Thyroid gland (tissue), 4 donors: Measurements from ENCODE around the gene DENND1B. TPM values are rescaled to one million over a fixed set of nuclear protein-coding genes. Genes with fewer than 3 reads are reported as not detected.

ENCODE experiments used
- DNase-seq, 2 donors: peaks; one replicate each; pipeline ENCODE4 v3.0.0-alpha.2; 2019
- H3K27ac ChIP-seq, 3 donors: fragments of 200-600 bp; sonication (generic); 1 replicate in 2 of 3; 2 replicates in 1 of 3; pipeline ENCODE4 v1.5.1; 2016 to 2019; ENCODE audit warnings: mild to moderate bottlenecking in 1 of 3, moderate library complexity in 1 of 3
- H3K27me3 ChIP-seq: fragments of 200-600 bp; sonication (generic); one replicate; pipeline ENCODE4 v1.5.1; 2019
- H3K36me3 ChIP-seq, 2 donors: fragments of 200-600 bp; sonication (generic); one replicate each; pipeline ENCODE4 v1.5.1; 2016 to 2019
- H3K4me1 ChIP-seq, 2 donors: fragments of 200-600 bp; sonication (generic); one replicate each; pipeline ENCODE4 v1.5.1; 2017 to 2019
- H3K4me3 ChIP-seq, 3 donors: fragments of 200-600 bp; sonication (generic); replicated peaks in 1 of 3; 1 replicate in 2 of 3; 2 replicates in 1 of 3; pipeline ENCODE4 v1.5.1; 2016; ENCODE audit warnings: mild to moderate bottlenecking in 1 of 3
- H3K9me3 ChIP-seq: fragments of 200-600 bp; sonication (generic); one replicate; pipeline ENCODE4 v1.5.1; 2017
- CTCF ChIP-seq, 6 experiments: fragments of 200-600 bp in 3 of 6; fragments of 450-650 bp in 3 of 6; sonication (generic) in 3 of 6; IDR thresholded peaks; one replicate each; pipeline ENCODE4 v1.5.1; 2016 to 2019; ENCODE audit warnings: antibody characterized with exemption in 6 of 6, mild to moderate bottlenecking in 2 of 6, inconsistent platforms in 1 of 6, moderate library complexity in 1 of 6
- POLR2A ChIP-seq, 2 donors: fragments of 450-650 bp; IDR thresholded peaks; one replicate each; pipeline ENCODE4 v1.6.1; 2017; ENCODE audit warnings: antibody characterized with exemption in 2 of 2, mild to moderate bottlenecking in 2 of 2, moderate library complexity in 1 of 2
- WGBS, 2 donors: methylation state at CpG; one replicate each; pipeline ENCODE4 v1.1.5; 2017; 5-methylcytosine and 5-hydroxymethylcytosine counted together
- intact Hi-C: fragments of 100-400 bp; cut with DNase I; formaldehyde crosslinking; loops from one replicate; pipeline ENCODE4 v1.15.1; 2023
- total RNA-seq, 4 donors: library from RNA; depleted of rRNA; stranded (reverse); fragments of >200 nt; gene quantifications; one replicate each; pipeline ENCODE4 v1.2.3, GENCODE V29; 2016

Gene DENND1B
- total RNA-seq, 4 donors from 2014 or later, result 17.5 to 32.3 (median 27.8) TPM

GRCh38 chr1:197683895-197684553 is 91.3 kb downstream of the DENND1B start:
- no peaks in the 10 kb centered on the region for H3K9me3 ChIP-seq
- no peaks in the 10 kb centered on the region for H3K27me3 ChIP-seq
- intact Hi-C loops, result no loop called here
- no peak overlapping the region for H3K27ac ChIP-seq
- WGBS, 2 donors, result 85% methylated on average over 6 of the region's 6 CpGs
- no peaks in the 10 kb centered on the region for H3K4me1 ChIP-seq
- TF ChIP-seq POLR2A (IDR thresholded peaks at IDR 0.05), result no peak
- H3K36me3 ChIP-seq, result no peaks in the 10 kb centered on the region
- no peak overlapping the region for H3K4me3 ChIP-seq
- no peak for DNase-seq

GRCh38 chr1:197683280-197683679 is 92.0 kb downstream of the DENND1B start:
- Histone ChIP-seq H3K27ac (no peak overlapping the region), H3K4me1 (no peaks in the 10 kb centered on the region), H3K9me3 (no peaks in the 10 kb centered on the region), H3K27me3 (no peaks in the 10 kb centered on the region), H3K4me3 (no peak overlapping the region), H3K36me3 (no peaks in the 10 kb centered on the region)
- DNase-seq, result no peak
- no peak for TF ChIP-seq POLR2A (IDR thresholded peaks at IDR 0.05)
- TF ChIP-seq CTCF (IDR thresholded peaks at IDR 0.05), result no peak
- intact Hi-C loops, result no loop called here
- WGBS, 2 donors, result 93 to 95% methylated on average over 3 of the region's 3 CpGs

- H3K4me3 ChIP-seq, result no peak overlapping the region
- 94 to 96% methylated on average over 1 of the region's 1 CpG for WGBS, 2 donors
- no peak for TF ChIP-seq CTCF (IDR thresholded peaks at IDR 0.05)
- no peak for TF ChIP-seq POLR2A (IDR thresholded peaks at IDR 0.05)
- H3K9me3 ChIP-seq, result no peaks in the 10 kb centered on the region
- no peak for DNase-seq
- no peaks in the 10 kb centered on the region for H3K27me3 ChIP-seq
- H3K4me1 ChIP-seq, result no peaks in the 10 kb centered on the region
- intact Hi-C loops, result no loop called here
- no peaks in the 10 kb centered on the region for H3K36me3 ChIP-seq
- H3K27ac ChIP-seq, result no peak overlapping the region
Measured at GRCh38 chr1:197680311-197680710, 95.0 kb downstream of the DENND1B start.

GRCh38 chr1:197677752-197678295 is 97.5 kb downstream of the DENND1B start:
- WGBS, 2 donors, result 88 to 91% methylated on average over 4 of the region's 4 CpGs
- TF ChIP-seq CTCF (IDR thresholded peaks at IDR 0.05), result no peak
- Histone ChIP-seq H3K36me3 (no peaks in the 10 kb centered on the region), H3K27ac (no peak overlapping the region), H3K9me3 (no peaks in the 10 kb centered on the region), H3K4me3 (no peak overlapping the region), H3K4me1 (no peaks in the 10 kb centered on the region), H3K27me3 (no peaks in the 10 kb centered on the region)
- no peak for DNase-seq
- intact Hi-C loops, result no loop called here

GRCh38 chr1:197677313-197677712 is 98.0 kb downstream of the DENND1B start:
- Histone ChIP-seq H3K36me3 (no peaks in the 10 kb centered on the region), H3K9me3 (no peaks in the 10 kb centered on the region), H3K27me3 (no peaks in the 10 kb centered on the region), H3K27ac (no peak overlapping the region), H3K4me3 (no peak overlapping the region), H3K4me1 (no peaks in the 10 kb centered on the region)
- intact Hi-C loops, result no loop called here
- no peak for TF ChIP-seq POLR2A (IDR thresholded peaks at IDR 0.05)
- TF ChIP-seq CTCF (IDR thresholded peaks at IDR 0.05), result no peak
- DNase-seq, result no peak
- WGBS, 2 donors, result 92 to 97% methylated on average over 3 of the region's 3 CpGs
